ENCODE data around the gene GADL1. TPM values are rescaled to one million over a fixed set of nuclear protein-coding genes. Genes with fewer than 3 reads are reported as not detected.

GADL1 gene
- total RNA-seq, 2 donors from 2014 or later = not detected

- no peaks in the 10 kb centered on the region for H3K27me3 ChIP-seq
- no peaks in the 10 kb centered on the region for H3K36me3 ChIP-seq (replicated peaks in 1 of 2; ENCODE audit: insufficient read depth in 1 of 2, low read depth in 2 of 2)
- no peak for ATAC-seq
- no peak overlapping the region for H3K27ac ChIP-seq
- DNase-seq = no peak
- intact Hi-C loops (cut with DNase I) = no loop called here
- H3K4me3 ChIP-seq = no peak overlapping the region
- 74 to 81% methylated on average over 5 of the region's 5 CpGs for WGBS, 2 donors
- TF ChIP-seq POLR2A (IDR thresholded peaks at IDR 0.05) (no peak), CTCF (IDR thresholded peaks at IDR 0.05) (no peak)
- no peaks in the 10 kb centered on the region for H3K9me3 ChIP-seq
- no peaks in the 10 kb centered on the region for H3K4me1 ChIP-seq
These were observed 116.9 kb downstream of the GADL1 start for GRCh38 chr3:30777426-30778113.

GRCh38 chr3:30776186-30776815 is 118.2 kb downstream of the GADL1 start:
- TF ChIP-seq CTCF (IDR thresholded peaks at IDR 0.05) (no peak), POLR2A (IDR thresholded peaks at IDR 0.05) (no peak)
- no peaks in the 10 kb centered on the region for H3K4me1 ChIP-seq
- DNase-seq = no peak
- H3K4me3 ChIP-seq = no peak overlapping the region
- no peaks in the 10 kb centered on the region for H3K36me3 ChIP-seq (replicated peaks in 1 of 2; ENCODE audit: insufficient read depth in 1 of 2, low read depth in 2 of 2)
- no peaks in the 10 kb centered on the region for H3K27me3 ChIP-seq
- intact Hi-C loops (cut with DNase I) = no loop called here
- no peak for ATAC-seq
- no peaks in the 10 kb centered on the region for H3K9me3 ChIP-seq
- 42 to 47% methylated on average over 3 of the region's 3 CpGs for WGBS, 2 donors
- no peak overlapping the region for H3K27ac ChIP-seq

GRCh38 chr3:30775040-30775439 is 119.4 kb downstream of the GADL1 start:
- no peak for DNase-seq
- peaks cover 6% of the 10 kb centered on the region for H3K4me1 ChIP-seq
- no peak overlapping the region for H3K27ac ChIP-seq
- H3K9me3 ChIP-seq = no peaks in the 10 kb centered on the region
- H3K27me3 ChIP-seq = no peaks in the 10 kb centered on the region
- intact Hi-C loops (cut with DNase I) = no loop called here
- no peak for TF ChIP-seq CTCF (IDR thresholded peaks at IDR 0.05)
- no peak for TF ChIP-seq POLR2A (IDR thresholded peaks at IDR 0.05)
- H3K4me3 ChIP-seq = no peak overlapping the region
- no peak for ATAC-seq
- WGBS, 2 donors = 68 to 78% methylated on average over 10 of the region's 10 CpGs
- H3K36me3 ChIP-seq (replicated peaks in 1 of 2; ENCODE audit: insufficient read depth in 1 of 2, low read depth in 2 of 2) = no peaks in the 10 kb centered on the region

- no peaks in the 10 kb centered on the region for H3K9me3 ChIP-seq
- 71 to 94% methylated on average over 2 of the region's 2 CpGs for WGBS, 2 donors
- H3K27ac ChIP-seq = no peak overlapping the region
- H3K4me3 ChIP-seq = no peak overlapping the region
- peaks cover 6% of the 10 kb centered on the region for H3K4me1 ChIP-seq
- intact Hi-C loops (cut with DNase I) = loop anchor here (5.0 kb wide), 1 partner anchor 358 kb away; no protein-coding TSS in a partner anchor
- no peaks in the 10 kb centered on the region for H3K27me3 ChIP-seq
- ATAC-seq (no peak), DNase-seq (no peak)
- H3K36me3 ChIP-seq (replicated peaks in 1 of 2; ENCODE audit: insufficient read depth in 1 of 2, low read depth in 2 of 2) = no peaks in the 10 kb centered on the region
- no peak for TF ChIP-seq POLR2A (IDR thresholded peaks at IDR 0.05)
- TF ChIP-seq CTCF (IDR thresholded peaks at IDR 0.05) = no peak
These were observed 120.4 kb downstream of the GADL1 start for GRCh38 chr3:30774062-30774461.
